HG02571 (cell line): ENCODE results near the gene KCNG2.
"Not testable (repeated sequence)": the region's sequence is repeated elsewhere in the genome, so short reads cannot be mapped to it uniquely, and the experiment has no call there.

Experiments used
- ATAC-seq: cut with Tn5 transposase; IDR thresholded peaks from one replicate; pipeline ENCODE4 v1.9.1; 2021; ENCODE audit warnings: mild to moderate bottlenecking, moderate library complexity; ENCODE audit not compliant: unreplicated experiment

The KCNG2 gene

DNA sequence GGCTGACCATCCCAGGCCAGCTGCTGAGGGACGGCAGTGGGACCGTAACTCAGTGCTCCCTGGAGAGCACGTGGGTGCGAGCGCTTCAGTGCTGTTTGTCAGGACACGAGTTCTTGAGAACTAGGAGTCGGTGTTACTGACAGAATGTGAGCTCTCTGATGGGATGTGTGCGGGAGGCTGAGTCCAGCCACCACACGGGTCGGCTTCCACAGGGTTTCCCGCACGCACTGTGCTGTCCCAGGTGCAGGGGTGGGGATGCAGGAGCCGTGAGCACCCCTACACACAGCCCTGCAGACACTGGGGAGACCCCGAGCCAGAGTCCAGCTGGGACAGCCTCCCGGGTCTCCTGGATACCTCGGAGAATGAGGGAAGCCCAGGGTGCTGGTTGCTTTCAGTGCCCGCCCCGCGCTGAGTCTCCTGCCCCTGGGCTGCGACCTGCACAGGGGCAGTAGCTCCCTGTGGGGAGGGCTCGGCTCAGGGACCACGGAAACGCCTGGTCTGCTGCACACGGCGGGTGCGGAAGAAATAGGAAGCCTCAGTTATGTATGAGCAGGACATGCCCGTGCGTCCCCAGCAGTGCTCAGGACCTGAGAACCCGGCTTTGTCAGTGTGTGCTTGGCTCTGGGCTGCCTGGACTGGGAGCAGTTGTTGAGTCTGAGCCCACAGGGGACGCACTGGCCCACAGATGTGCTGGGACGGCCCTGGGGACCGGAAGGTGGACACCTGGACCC lies 71.2 kb downstream of the KCNG2 start:
- no peak for ATAC-seq

DNA sequence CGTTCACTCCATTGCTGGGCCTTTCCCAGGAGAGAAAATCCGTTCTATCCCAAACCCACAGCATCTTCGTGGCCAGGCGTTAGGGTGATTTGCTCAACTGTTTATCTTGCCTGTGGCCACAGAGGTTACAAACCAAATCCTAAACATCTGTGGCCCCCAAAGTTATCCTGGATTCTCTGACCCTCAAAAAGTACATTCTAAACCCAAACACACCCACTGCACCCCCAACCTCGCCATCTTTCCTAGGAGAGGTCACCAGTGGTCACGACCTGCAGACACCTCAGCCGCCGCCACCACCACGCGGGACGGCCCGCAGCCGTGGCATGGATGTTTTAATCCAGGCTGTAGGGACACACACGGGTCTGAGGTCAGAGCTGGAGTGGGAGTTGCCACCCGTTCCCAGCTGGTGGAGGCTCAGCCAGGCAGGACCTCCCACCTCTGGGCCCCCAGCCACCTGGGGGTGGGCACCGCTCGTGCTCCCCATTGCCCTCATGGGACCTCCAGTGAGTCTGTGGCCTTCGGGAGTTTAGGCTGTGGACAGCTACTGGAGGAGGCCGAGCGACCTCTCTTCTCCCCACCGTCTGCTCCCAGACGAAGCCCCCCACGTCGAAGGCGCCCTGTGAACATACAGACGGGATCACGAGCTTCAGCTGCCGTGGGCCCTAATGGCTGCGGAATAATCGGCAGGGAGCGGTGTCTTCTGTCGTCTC lies 72.0 kb downstream of the KCNG2 start:
- ATAC-seq, result no peak

DNA sequence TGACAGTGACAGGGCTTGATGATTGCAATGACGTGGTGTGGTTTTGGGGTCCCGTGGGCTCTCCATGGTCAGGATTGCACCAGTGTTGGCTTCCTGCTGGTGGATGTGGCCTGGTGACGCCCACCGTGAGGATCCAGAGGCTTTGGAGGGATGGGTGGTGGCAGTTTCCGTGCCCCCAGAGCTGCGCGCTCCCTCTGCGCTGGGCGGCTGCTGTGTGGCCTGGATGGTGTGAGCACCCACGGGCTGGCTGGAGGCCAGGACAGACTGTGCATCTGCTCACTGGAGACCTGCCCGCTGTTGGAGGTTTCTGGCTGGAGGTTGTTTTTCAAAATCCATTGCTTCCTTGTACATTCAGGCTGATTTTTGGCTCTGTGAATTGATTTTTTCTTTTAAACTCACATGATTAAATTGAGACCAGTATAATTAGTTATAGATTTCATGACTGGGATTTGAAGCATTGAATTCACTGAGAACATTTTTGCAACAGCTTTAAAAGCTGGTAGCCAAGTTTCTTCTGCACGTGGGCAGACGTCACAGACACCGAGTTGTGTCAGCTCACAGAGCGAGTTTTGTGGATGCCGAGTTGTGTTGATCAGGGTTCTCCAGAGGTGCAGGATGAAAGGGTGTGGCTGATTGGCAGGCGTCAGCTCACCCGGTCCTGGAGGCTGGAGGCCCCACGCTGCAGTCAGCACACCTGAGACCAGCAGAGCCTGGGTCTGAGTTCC lies 72.7 kb downstream of the KCNG2 start:
- ATAC-seq, result no peak

- no peak for ATAC-seq
Observed at GRCh38 chr18:79871026-79871390, 73.3 kb downstream of the KCNG2 start.

DNA sequence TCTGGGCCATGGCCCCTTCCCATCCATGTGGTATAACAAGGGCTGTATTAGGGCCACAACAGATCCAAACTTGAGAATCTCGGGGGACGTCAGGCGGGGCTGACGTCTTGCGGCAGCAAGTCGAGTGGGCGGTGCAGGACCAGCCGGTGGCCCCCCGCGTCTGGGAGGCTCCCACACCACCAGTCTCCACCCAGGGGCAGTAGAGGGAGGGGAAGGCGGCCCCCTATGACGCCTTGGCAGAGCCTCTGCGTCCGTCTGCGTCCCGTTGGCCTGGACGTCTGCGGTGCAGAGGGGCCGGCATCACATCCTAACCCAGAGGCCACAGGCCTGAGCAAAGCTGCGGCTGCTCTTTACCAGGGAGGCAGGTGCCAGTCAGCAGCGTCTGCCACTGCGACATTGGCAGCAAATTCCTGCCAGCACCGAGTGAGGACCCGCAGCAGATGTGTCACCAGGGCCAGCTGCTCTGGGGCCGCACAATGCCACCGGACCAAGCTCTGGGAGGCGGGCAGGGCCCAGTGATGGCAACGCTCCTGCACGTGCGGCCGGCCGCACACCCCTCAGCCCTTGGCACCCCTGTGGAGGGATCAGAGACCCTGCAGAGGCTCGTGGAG lies 73.8 kb downstream of the KCNG2 start:
- ATAC-seq, result no peak

DNA sequence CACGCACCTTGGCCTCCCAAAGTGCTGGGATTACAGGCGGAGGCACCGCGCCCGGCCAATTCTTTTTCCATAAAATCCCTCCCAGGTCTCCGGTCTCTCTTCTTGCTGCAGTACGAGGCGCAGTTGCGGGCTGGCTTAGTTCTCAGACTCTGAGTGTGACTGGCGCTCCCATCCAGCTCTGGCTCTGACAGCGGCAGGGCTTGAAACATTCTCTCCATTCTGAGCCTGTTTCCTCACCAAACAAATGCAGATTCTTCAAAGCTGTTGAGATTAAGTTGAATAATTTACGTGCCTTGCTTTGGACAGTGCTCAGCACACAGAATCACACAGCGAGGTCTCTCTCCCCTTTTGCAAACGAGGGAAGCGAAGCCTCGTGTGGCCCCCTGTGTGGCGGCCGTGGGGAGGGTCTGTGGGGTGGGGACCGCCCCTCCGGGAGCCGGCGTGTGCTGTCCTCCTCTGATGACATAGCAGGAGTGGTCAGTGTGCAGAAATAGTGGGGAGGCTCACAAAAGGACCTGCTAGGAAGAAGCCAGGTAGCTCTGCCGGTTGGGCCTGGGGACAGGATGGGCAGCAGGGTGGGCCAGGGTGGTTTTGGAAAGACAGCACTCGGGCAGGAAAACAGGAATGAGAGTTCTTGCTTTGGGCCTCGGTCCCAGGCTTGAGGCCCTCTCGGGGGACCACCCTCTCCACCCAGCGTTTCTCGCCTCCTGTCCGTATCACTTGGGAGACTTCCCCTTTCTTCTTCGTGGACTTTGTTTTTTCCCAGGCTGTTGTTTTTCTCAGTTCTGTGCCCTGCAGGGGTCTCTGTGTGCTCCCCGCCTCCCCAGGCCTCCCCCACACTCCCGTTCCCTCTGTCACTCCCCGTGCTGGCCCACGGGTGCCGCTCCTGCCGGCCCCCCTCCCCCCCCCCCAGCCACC lies 75.0 kb downstream of the KCNG2 start:
- no peak for ATAC-seq

- no peak for ATAC-seq
Observed at GRCh38 chr18:79873449-79874110, 75.8 kb downstream of the KCNG2 start.

DNA sequence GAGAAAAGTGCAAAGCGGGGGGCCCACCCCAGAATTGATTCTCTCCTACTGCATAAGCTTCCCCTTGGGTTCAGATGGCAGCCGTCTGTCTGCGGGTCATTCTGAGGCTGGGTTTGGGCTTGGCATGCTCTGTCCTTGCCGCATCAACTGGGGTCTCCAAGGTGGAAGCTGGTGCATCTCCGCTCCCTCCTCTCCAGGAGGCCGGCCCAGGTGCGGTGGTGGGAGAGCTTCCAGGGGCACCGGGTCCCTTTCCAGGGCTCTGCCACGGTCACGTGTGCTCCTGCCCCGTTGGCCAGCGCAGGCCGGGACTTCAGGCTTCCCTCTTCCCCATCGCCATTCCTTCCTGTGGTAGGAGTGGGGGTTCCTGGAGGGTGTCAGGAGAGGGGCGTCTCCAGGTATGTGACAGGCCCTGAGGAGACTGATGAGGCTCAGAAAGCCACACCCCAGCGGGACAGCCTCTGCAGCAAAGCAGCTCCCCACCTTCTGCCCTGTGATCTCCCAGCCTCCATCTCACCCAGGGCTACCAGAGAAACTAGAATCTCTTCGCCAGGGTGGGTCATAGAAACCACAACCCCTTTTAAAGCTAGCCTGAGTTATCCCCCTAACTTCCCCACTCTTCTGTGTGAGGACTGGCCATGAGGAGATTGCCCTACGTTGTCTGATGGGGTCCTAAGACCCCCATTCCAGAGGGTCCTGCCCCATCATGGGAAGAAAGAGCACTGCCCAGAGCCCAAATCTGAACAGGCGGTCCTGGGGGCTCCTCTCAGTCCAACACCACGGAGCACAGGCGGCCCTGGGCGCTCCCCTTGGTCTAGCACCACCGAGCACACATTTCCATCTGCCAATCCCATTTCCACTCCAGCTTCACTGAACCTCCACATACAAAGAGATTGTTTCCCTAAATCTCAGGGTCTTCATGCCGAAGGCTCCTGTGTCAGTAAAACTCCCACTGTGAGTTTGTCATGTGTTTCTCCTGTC lies 77.1 kb downstream of the KCNG2 start:
- ATAC-seq, result no peak

DNA sequence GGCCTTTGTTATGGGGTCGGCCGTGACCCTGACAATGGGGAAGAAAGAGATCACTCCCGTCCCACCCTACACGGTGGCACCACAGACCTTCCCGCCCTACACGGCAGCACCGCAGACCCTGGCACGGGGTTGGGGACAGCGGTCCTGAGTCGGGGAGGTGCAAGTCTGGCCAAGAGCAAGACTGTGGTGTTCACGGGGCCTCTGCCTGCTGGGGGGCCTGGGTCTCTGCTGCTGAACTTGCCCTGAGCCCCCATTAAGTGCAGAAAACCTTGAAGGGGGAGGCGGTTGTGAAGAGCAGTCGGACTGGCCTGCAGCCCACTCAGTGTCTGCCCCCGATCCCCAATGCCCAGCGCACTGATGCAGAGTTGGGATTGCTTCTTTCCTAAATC lies 77.8 kb downstream of the KCNG2 start:
- no peak for ATAC-seq

DNA sequence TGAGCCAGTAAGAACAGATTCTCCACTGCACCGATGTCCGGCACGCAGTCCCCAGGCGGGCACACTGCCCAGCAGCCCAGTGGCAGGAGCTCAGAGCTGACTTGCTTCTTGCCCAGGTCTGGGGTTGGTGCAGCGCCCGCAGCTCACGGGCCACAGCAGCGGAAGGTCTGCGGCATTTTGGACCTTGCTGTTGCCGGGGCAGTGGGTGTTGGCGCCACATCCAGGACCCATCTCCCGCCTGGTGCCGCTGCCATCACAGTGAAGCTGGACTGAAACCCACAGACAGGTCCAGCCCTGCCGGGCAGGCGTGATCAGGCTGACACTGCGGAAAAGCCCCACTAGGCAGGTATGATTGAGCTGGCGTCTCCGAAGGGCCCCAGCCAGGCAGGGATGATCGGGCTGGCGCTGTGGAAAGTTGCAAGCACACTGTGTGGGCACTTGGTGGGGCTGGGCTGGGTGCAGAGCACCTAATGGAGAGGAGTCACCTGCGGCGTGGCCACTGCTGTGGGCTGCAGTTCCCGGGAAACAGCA lies 78.3 kb downstream of the KCNG2 start:
- no peak for ATAC-seq

- ATAC-seq, result no peak
Observed at GRCh38 chr18:79876497-79876896, 78.8 kb downstream of the KCNG2 start.

GRCh38 chr18:79877163-79878091 lies 79.7 kb downstream of the KCNG2 start:
- no peak for ATAC-seq

DNA sequence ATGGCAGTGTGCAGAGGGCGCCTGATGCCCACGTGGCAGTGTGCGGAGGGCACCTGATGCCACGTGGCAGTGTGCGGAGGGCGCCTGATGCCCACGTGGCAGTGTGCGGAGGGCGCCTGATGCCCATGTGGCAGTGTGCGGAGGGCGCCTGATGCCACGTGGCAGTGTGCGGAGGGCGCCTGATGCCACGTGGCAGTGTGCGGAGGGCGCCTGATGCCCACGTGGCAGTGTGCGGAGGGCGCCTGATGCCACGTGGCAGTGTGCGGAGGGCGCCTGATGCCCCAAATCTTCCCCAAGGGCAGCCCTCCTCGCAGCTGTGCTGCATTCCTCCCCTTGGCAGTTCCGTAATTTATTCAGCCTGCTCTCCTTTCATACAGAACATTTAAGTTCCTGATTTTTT lies 80.5 kb downstream of the KCNG2 start:
- not testable (repeated sequence) for ATAC-seq

- ATAC-seq, result no peak
Observed at GRCh38 chr18:79878741-79879378, 81.1 kb downstream of the KCNG2 start.

- ATAC-seq, result no peak
Observed at GRCh38 chr18:79879566-79879965, 81.8 kb downstream of the KCNG2 start.

- no peak for ATAC-seq
Observed at GRCh38 chr18:79881695-79882094, 84.0 kb downstream of the KCNG2 start.
